GM12864 (cell line): Measurements from ENCODE around the gene GPR22.

Source experiments
- DNase-seq: peaks from one replicate; pipeline ENCODE4 v3.0.0-alpha.2; 2011; ENCODE audit warnings: low read depth
- H3K4me3 ChIP-seq: 2 replicates; pipeline ENCODE4 v1.5.1; 2011; ENCODE audit warnings: mild to moderate bottlenecking, low read depth, low read length, control low read depth
- CTCF ChIP-seq: IDR thresholded peaks from 2 replicates; pipeline ENCODE4 v1.5.1; 2011; ENCODE audit warnings: low read depth, mild to moderate bottlenecking, moderate library complexity, low read length, control low read depth, inconsistent platforms; ENCODE audit errors: missing control alignments

Gene GPR22

GRCh38 chr7:107469929-107470328 lies at the start of gene GPR22:
Gene GPR22, plus strand, starts transcription at chr7:107470057. Its CDS starts 4,004 bp downstream, at chr7:107474061.
- DNase-seq, result no peak
- no peak within 1 kb of the TSS for H3K4me3 ChIP-seq
- TF ChIP-seq CTCF, result no peak

GRCh38 chr7:107427462-107427861 lies 42.4 kb upstream of the GPR22 start:
- H3K4me3 ChIP-seq, result no peak overlapping the region
- no peak for TF ChIP-seq CTCF
- DNase-seq, result no peak

GRCh38 chr7:107428642-107429041 lies 41.2 kb upstream of the GPR22 start:
- H3K4me3 ChIP-seq, result no peak overlapping the region
- no peak for DNase-seq
- no peak for TF ChIP-seq CTCF

- H3K4me3 ChIP-seq, result no peak overlapping the region
- no peak for TF ChIP-seq CTCF
- no peak for DNase-seq
These were observed 39.8 kb upstream of the GPR22 start for GRCh38 chr7:107430057-107430456.

GRCh38 chr7:107432261-107432660 lies 37.6 kb upstream of the GPR22 start:
- no peak overlapping the region for H3K4me3 ChIP-seq
- DNase-seq, result no peak
- no peak for TF ChIP-seq CTCF

GRCh38 chr7:107435749-107436148 lies 34.1 kb upstream of the GPR22 start:
- no peak for DNase-seq
- H3K4me3 ChIP-seq, result no peak overlapping the region
- TF ChIP-seq CTCF, result no peak

GRCh38 chr7:107439025-107439424 lies 30.8 kb upstream of the GPR22 start:
- DNase-seq, result no peak
- TF ChIP-seq CTCF, result no peak
- H3K4me3 ChIP-seq, result no peak overlapping the region
